Fibroblast of lung (primary cell): Measurements from ENCODE around the gene RPL28. TPM values are rescaled to one million over a fixed set of nuclear protein-coding genes. Genes with fewer than 3 reads are reported as not detected.

Experiments
- DNase-seq, 2 donors: peaks; one replicate each; pipeline versions ENCODE4 v3.0.0 to v3.0.0-alpha.2; 2010; ENCODE audit warnings: low read depth in 2 of 2
- H2AFZ ChIP-seq: 2 replicates; pipeline ENCODE4 v1.5.1; 2012; ENCODE audit warnings: low read length, control low read depth, inconsistent platforms
- H3K27ac ChIP-seq: 2 replicates; pipeline ENCODE4 v1.5.1; 2011; ENCODE audit warnings: low read length, control low read depth; ENCODE audit not compliant: insufficient read depth
- H3K27me3 ChIP-seq: 2 replicates; pipeline ENCODE4 v1.5.1; 2011; ENCODE audit warnings: mild to moderate bottlenecking, low read length; ENCODE audit not compliant: control insufficient read depth, insufficient read depth
- H3K36me3 ChIP-seq: 2 replicates; pipeline ENCODE4 v1.5.1; 2011; ENCODE audit warnings: low read length; ENCODE audit not compliant: control insufficient read depth, insufficient read depth
- H3K4me1 ChIP-seq: 2 replicates; pipeline ENCODE4 v1.5.1; 2011; ENCODE audit warnings: low read length; ENCODE audit not compliant: control insufficient read depth, insufficient read depth; ENCODE audit errors: extremely low read depth
- H3K4me2 ChIP-seq: 2 replicates; pipeline ENCODE4 v1.5.1; 2011; ENCODE audit warnings: low read length, control low read depth; ENCODE audit not compliant: insufficient read depth; ENCODE audit errors: extremely low read depth
- H3K4me3 ChIP-seq, 4 experiments: fragments of 200-600 bp in 1 of 4; sonication (generic) in 1 of 4; replicated peaks in 1 of 4; 2 replicates each; pipeline ENCODE4 v1.5.1; 2011 to 2016; ENCODE audit warnings: low read length in 4 of 4, low read depth in 3 of 4, mild to moderate bottlenecking in 3 of 4, control low read depth in 2 of 4, inconsistent platforms in 1 of 4, mixed read lengths in 1 of 4; ENCODE audit not compliant: insufficient read depth in 1 of 4; ENCODE audit errors: control extremely low read depth in 1 of 4
- H3K79me2 ChIP-seq: 2 replicates; pipeline ENCODE4 v1.5.1; 2012; ENCODE audit warnings: mild to moderate bottlenecking, low read length, inconsistent platforms; ENCODE audit not compliant: control insufficient read depth, insufficient read depth
- H3K9ac ChIP-seq: 2 replicates; pipeline ENCODE4 v1.5.1; 2011; ENCODE audit warnings: mild to moderate bottlenecking, low read length, control low read depth; ENCODE audit not compliant: insufficient read depth
- H3K9me3 ChIP-seq: 2 replicates; pipeline ENCODE4 v1.5.1; 2012; ENCODE audit warnings: low read depth, low read length; ENCODE audit not compliant: control insufficient read depth, insufficient read depth
- H4K20me1 ChIP-seq: 2 replicates; pipeline ENCODE4 v1.5.1; 2011; ENCODE audit warnings: low read length; ENCODE audit not compliant: control insufficient read depth, insufficient read depth; ENCODE audit errors: extremely low read depth
- CTCF ChIP-seq, 2 donors: IDR thresholded peaks in 1 of 2; conservative IDR thresholded peaks in 1 of 2; 1 replicate in 1 of 2; 2 replicates in 1 of 2; pipeline ENCODE4 v1.5.1; 2011 to 2012; ENCODE audit warnings: low read length in 2 of 2, control low read depth in 1 of 2, inconsistent platforms in 1 of 2, low read depth in 1 of 2, mild to moderate bottlenecking in 1 of 2
- EZH2 ChIP-seq: IDR thresholded peaks from 2 replicates; pipeline ENCODE4 v1.5.1; 2012; ENCODE audit warnings: low read length, control low read depth, mild to moderate bottlenecking; ENCODE audit errors: missing control alignments
- polyA plus RNA-seq, 2 donors: library from polyadenylated mRNA; depleted of rRNA in 1 of 2; stranded (reverse) in 1 of 2; unstranded in 1 of 2; fragments of >200 nt; gene quantifications; 2 replicates each; pipeline ENCODE4 v1.2.1, GENCODE V29; 2011 to 2012; ENCODE audit warnings: missing spikeins in 1 of 2
- total RNA-seq: library from RNA; depleted of rRNA; stranded (reverse); fragments of >200 nt; gene quantifications from 2 replicates; pipeline ENCODE4 v1.2.1, GENCODE V29; 2014

RPL28 gene
- total and polyA plus RNA-seq, 2 donors (not counting 1 experiment from before 2014, with no cell fraction given): 146 to 665 TPM

- TF ChIP-seq EZH2: no peak
- no peak for TF ChIP-seq CTCF (conservative IDR thresholded peaks at IDR 0.05 in 1 of 2, IDR thresholded peaks at IDR 0.05 in 1 of 2; ENCODE audit: low read depth in 1 of 2, low read length in 2 of 2)
- Histone ChIP-seq H3K27me3 (peaks cover 23% of the 10 kb centered on the region), H3K4me3 (no peak overlapping the region), H3K79me2 (no peaks in the 10 kb centered on the region), H3K4me1 (peaks cover 2% of the 10 kb centered on the region), H3K36me3 (peaks cover 1% of the 10 kb centered on the region), H2AFZ (no peak overlapping the region), H4K20me1 (no peaks in the 10 kb centered on the region), H3K9me3 (no peaks in the 10 kb centered on the region), H3K9ac (no peak overlapping the region), H3K4me2 (no peak overlapping the region), H3K27ac (no peak overlapping the region)
- DNase-seq: no peak
These were observed 37.3 kb upstream of the RPL28 start for GRCh38 chr19:55348317-55349034.

GRCh38 chr19:55350620-55351315, 35.0 kb upstream of the RPL28 start:
- no peak overlapping the region for H3K4me2 ChIP-seq
- H3K79me2 ChIP-seq: no peaks in the 10 kb centered on the region
- TF ChIP-seq CTCF (conservative IDR thresholded peaks at IDR 0.05 in 1 of 2, IDR thresholded peaks at IDR 0.05 in 1 of 2; ENCODE audit: low read depth in 1 of 2, low read length in 2 of 2): no peak
- no peak for TF ChIP-seq EZH2
- no peak for DNase-seq
- no peak overlapping the region for H3K27ac ChIP-seq
- H4K20me1 ChIP-seq: no peaks in the 10 kb centered on the region
- H3K36me3 ChIP-seq: no peaks in the 10 kb centered on the region
- H3K27me3 ChIP-seq: peaks cover 31% of the 10 kb centered on the region
- H3K9me3 ChIP-seq: no peaks in the 10 kb centered on the region
- peaks cover under 1% of the 10 kb centered on the region for H3K4me1 ChIP-seq
- H3K4me3 ChIP-seq: no peak overlapping the region
- H2AFZ ChIP-seq: no peak overlapping the region
- H3K9ac ChIP-seq: no peak overlapping the region

- Histone ChIP-seq H3K27ac (no peak overlapping the region), H3K36me3 (no peaks in the 10 kb centered on the region), H3K9ac (no peak overlapping the region), H3K79me2 (no peaks in the 10 kb centered on the region), H2AFZ (no peak overlapping the region), H3K9me3 (no peaks in the 10 kb centered on the region), H3K4me1 (no peaks in the 10 kb centered on the region), H3K4me2 (no peak overlapping the region), H3K27me3 (peaks cover 31% of the 10 kb centered on the region), H4K20me1 (no peaks in the 10 kb centered on the region), H3K4me3 (no peak overlapping the region)
- no peak for DNase-seq
- TF ChIP-seq EZH2 (no peak), CTCF (conservative IDR thresholded peaks at IDR 0.05 in 1 of 2, IDR thresholded peaks at IDR 0.05 in 1 of 2; ENCODE audit: low read depth in 1 of 2, low read length in 2 of 2) (no peak)
These were observed 33.7 kb upstream of the RPL28 start for GRCh38 chr19:55352040-55352439.
